Activated CD8-positive, alpha-beta T cell treated with anti-CD3 and anti-CD28 coated beads for 36 hours (primary cell): ENCODE data around the gene CD28. TPM values are rescaled to one million over a fixed set of nuclear protein-coding genes. Genes with fewer than 3 reads are reported as not detected.

Source experiments
- ATAC-seq: fragments of 200-7000 bp; cut with Tn5 transposase; one replicate; pipeline ENCODE4 v1.10.0; 2021; ENCODE audit warnings: mild to moderate bottlenecking, moderate library complexity
- CTCF ChIA-PET: fragments of 350-600 bp; sonication (Branson Sonifier 250); formaldehyde crosslinking; loops from one replicate; lab custom pipeline; 2021; ENCODE audit warnings: antibody characterized with exemption; lab: Charles Lee
- POLR2A ChIA-PET: fragments of 350-600 bp; sonication (Branson Sonifier 250); formaldehyde crosslinking; loops from one replicate; lab custom pipeline; 2021; ENCODE audit warnings: antibody characterized with exemption; lab: Charles Lee
- DNase-seq: peaks from one replicate; pipeline ENCODE4 v3.0.0-alpha.2; 2020
- H3K27ac Mint-ChIP-seq: one replicate; pipeline ENCODE4 v1.8.0; 2021; ENCODE audit warnings: mild to moderate bottlenecking, mixed read lengths
- H3K27me3 Mint-ChIP-seq: one replicate; pipeline ENCODE4 v1.8.0; 2021; ENCODE audit warnings: mixed read lengths
- H3K36me3 Mint-ChIP-seq: one replicate; pipeline ENCODE4 v1.8.0; 2021; ENCODE audit warnings: low read depth, mixed read lengths
- H3K4me1 Mint-ChIP-seq: one replicate; pipeline ENCODE4 v1.8.0; 2021; ENCODE audit warnings: low read depth, mixed read lengths
- H3K4me3 Mint-ChIP-seq: one replicate; pipeline ENCODE4 v1.8.0; 2021; ENCODE audit warnings: mild to moderate bottlenecking, moderate library complexity, mixed read lengths
- H3K9me3 Mint-ChIP-seq: one replicate; pipeline ENCODE4 v1.8.0; 2021; ENCODE audit warnings: mixed read lengths
- intact Hi-C: fragments of 100-400 bp; cut with micrococcal nuclease; formaldehyde crosslinking; loops from one replicate; pipeline ENCODE4 v1.10.0; 2022
- total RNA-seq, 2 experiments: library from RNA; stranded (reverse); gene quantifications; one replicate each; pipeline ENCODE4 v1.2.3, GENCODE V29; 2021
- TF ChIP-seq, protein P1 (sequence below): fragments of 200-600 bp; IDR thresholded peaks from one replicate; pipeline ENCODE4 v1.8.0; 2022; ENCODE audit warnings: antibody characterized with exemption, mild to moderate bottlenecking

Gene CD28
- total RNA-seq, 2 experiments from 2014 or later, result 94.2 to 97.3 TPM

DNA sequence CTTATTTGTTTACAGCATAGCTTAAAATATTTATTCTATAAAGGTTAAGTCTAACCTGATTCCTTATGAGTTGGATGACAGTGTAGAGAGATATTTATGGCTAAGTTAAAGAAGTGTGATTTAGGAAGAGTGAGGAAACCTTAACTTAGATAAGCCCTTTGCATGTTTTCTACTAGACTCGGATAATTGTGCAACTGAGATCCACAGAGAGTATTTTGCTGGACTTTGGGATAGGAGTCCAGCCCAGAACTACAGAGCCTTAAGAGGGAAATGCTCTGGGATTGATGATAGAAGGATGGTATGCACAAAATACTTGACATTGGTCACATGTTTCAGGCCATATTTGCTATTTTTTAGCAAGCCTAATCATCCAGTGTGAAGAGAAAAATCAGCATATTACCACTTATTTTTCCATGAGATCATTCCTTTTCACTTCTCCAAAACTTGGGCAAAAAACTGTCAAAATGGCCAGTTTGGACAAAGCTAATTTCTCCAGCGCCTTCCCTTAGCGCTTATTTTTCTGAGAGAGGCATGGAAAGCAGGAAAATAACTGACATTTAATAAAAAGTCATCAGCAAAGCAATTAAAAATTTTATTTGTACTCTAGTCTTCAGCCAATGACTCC, 3.1 kb downstream of the CD28 start:
- H3K27me3 Mint-ChIP-seq, result no peaks in the 10 kb centered on the region
- ATAC-seq (no peak), DNase-seq (no peak)
- H3K27ac Mint-ChIP-seq, result peak overlapping the region; percentile 97
- TF ChIP-seq, protein P1, sequence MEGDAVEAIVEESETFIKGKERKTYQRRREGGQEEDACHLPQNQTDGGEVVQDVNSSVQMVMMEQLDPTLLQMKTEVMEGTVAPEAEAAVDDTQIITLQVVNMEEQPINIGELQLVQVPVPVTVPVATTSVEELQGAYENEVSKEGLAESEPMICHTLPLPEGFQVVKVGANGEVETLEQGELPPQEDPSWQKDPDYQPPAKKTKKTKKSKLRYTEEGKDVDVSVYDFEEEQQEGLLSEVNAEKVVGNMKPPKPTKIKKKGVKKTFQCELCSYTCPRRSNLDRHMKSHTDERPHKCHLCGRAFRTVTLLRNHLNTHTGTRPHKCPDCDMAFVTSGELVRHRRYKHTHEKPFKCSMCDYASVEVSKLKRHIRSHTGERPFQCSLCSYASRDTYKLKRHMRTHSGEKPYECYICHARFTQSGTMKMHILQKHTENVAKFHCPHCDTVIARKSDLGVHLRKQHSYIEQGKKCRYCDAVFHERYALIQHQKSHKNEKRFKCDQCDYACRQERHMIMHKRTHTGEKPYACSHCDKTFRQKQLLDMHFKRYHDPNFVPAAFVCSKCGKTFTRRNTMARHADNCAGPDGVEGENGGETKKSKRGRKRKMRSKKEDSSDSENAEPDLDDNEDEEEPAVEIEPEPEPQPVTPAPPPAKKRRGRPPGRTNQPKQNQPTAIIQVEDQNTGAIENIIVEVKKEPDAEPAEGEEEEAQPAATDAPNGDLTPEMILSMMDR, result no peak
- H3K9me3 Mint-ChIP-seq, result peaks cover 1% of the 10 kb centered on the region
- peaks cover 63% of the 10 kb centered on the region for H3K4me1 Mint-ChIP-seq
- H3K36me3 Mint-ChIP-seq, result peaks cover 78% of the 10 kb centered on the region
- POLR2A ChIA-PET, result interaction anchor here (0.6 to 9.3 kb wide), 21 partner anchors 10 to 1006 kb away, joined by 3 to 160 read pairs (median 5); partner anchors contain the start of genes CTLA4 and ICOS
- CTCF ChIA-PET, result interaction anchor here (1.0 to 7.6 kb wide), 4 partner anchors 8 to 105 kb away, joined by 3 to 40 read pairs (median 6); no protein-coding TSS in a partner anchor
- peak overlapping the region; percentile 92 for H3K4me3 Mint-ChIP-seq
- intact Hi-C loops, result loop anchor here (5.0 to 10.0 kb wide), 4 partner anchors 37 to 215 kb away; partner anchors contain the start of gene RAPH1

DNA sequence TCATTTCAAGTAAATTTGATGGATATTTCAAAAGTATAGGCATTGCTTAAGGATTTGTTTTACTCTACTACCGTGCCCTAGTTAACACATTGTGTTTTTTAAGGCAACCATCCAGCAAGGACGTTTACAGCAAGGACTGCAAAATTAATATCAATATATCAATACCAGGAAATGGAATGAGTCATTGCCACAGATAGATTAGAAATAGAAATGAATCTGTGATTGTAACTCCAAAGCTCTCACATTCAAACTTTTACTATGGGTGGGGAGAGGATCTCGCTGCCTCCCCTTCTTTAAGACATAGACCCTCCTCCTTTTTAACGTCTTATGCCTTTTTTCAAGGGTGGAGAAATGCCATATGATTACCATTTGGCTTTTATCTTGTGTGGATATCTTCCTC, 3.8 kb downstream of the CD28 start:
- DNase-seq (no peak), ATAC-seq (peak; percentile 7)
- Mint-ChIP-seq H3K27me3 (no peaks in the 10 kb centered on the region), H3K4me3 (peak overlapping the region; percentile 92), H3K9me3 (peaks cover 1% of the 10 kb centered on the region), H3K36me3 (peaks cover 82% of the 10 kb centered on the region), H3K27ac (peak overlapping the region; percentile 97), H3K4me1 (peaks cover 62% of the 10 kb centered on the region)
- intact Hi-C loops, result loop anchor here (10.0 kb wide), 1 partner anchor 215 kb away; no protein-coding TSS in a partner anchor
- TF ChIP-seq, protein P1, result no peak
- POLR2A ChIA-PET, result interaction anchor here (0.7 to 9.3 kb wide), 16 partner anchors 10 to 228 kb away, joined by 3 to 160 read pairs (median 4); partner anchors contain the start of gene ICOS
- CTCF ChIA-PET, result interaction anchor here (0.9 to 7.6 kb wide), 9 partner anchors 8 to 224 kb away, joined by 3 to 40 read pairs (median 4); no protein-coding TSS in a partner anchor

DNA sequence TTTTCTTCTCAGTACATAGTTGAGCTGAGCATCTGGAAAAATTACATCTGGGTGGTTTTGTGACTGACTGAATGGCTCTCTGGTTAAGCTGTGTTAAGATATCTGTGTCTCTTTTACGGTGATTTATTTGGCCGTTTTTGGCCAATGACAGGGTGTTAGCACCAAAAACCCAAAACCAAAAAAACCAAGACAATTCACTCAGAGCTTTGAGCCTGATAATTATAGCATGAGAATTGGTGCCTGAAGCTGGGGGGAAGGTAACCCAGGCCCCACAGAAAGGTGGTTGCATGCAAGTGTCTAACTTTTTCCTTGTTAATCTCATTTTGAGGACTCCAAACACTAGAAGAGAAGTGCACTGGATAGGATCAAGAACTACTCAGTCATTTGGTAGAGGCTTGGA, 4.5 kb downstream of the CD28 start:
- Mint-ChIP-seq H3K27ac (peak overlapping the region; percentile 97), H3K27me3 (no peaks in the 10 kb centered on the region), H3K4me1 (peaks cover 63% of the 10 kb centered on the region), H3K9me3 (peaks cover 1% of the 10 kb centered on the region), H3K4me3 (peak overlapping the region; percentile 92), H3K36me3 (peaks cover 90% of the 10 kb centered on the region)
- POLR2A ChIA-PET, result interaction anchor here (0.7 to 9.3 kb wide), 20 partner anchors 9 to 227 kb away, joined by 3 to 160 read pairs (median 4); partner anchors contain the start of gene ICOS
- CTCF ChIA-PET, result interaction anchor here (0.9 to 7.6 kb wide), 9 partner anchors 9 to 225 kb away, joined by 3 to 40 read pairs (median 4); no protein-coding TSS in a partner anchor
- peak; percentile 39 for DNase-seq
- no peak for ATAC-seq
- TF ChIP-seq, protein P1, result no peak
- intact Hi-C loops, result loop anchor here (10.0 kb wide), 1 partner anchor 216 kb away; no protein-coding TSS in a partner anchor

DNA sequence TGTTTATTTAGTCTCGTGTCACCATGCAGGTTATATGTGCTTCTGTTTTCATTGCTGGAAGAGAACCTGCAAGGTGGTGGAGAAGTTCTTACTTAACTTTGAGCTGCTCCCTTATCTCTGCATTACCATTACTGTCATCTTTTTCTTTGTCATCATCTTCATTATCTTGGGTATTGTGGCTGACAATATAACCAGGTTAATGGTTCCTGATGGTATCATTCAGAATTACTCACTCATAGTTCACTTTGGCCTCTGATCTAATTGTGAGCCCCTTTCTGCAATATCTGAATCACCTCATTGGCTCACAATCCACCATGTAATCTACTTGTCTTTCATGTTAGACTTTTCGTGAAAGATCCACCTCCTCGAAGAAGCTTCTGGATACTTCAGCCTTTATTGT, 5.0 kb downstream of the CD28 start:
- Mint-ChIP-seq H3K4me3 (peak overlapping the region; percentile 92), H3K9me3 (peaks cover 1% of the 10 kb centered on the region), H3K27me3 (no peaks in the 10 kb centered on the region), H3K36me3 (peaks cover 94% of the 10 kb centered on the region), H3K27ac (peak overlapping the region; percentile 97), H3K4me1 (peaks cover 64% of the 10 kb centered on the region)
- CTCF ChIA-PET, result interaction anchor here (0.9 to 7.6 kb wide), 7 partner anchors 11 to 226 kb away, joined by 3 to 40 read pairs (median 5); no protein-coding TSS in a partner anchor
- intact Hi-C loops, result loop anchor here (10.0 kb wide), 1 partner anchor 217 kb away; no protein-coding TSS in a partner anchor
- POLR2A ChIA-PET, result interaction anchor here (0.9 to 9.3 kb wide), 14 partner anchors 9 to 226 kb away, joined by 3 to 160 read pairs (median 4); partner anchors contain the start of gene ICOS
- ATAC-seq (peak; percentile 51), DNase-seq (no peak)
- TF ChIP-seq, protein P1, result no peak
